Activated naive CD4-positive, alpha-beta T cell treated with anti-CD3 and anti-CD28 coated beads, Interleukin-2, amount 50 U/mL, for 24 hours (primary cell): Measurements from ENCODE around the gene BTN1A1.
"Not testable (repeated sequence)": the region's sequence is repeated elsewhere in the genome, so short reads cannot be mapped to it uniquely, and the experiment has no call there.

Source experiments
- H3K27ac Mint-ChIP-seq: one replicate; pipeline ENCODE4 v1.8.0; 2021; ENCODE audit warnings: mild to moderate bottlenecking, mixed read lengths
- H3K27me3 Mint-ChIP-seq: one replicate; pipeline ENCODE4 v1.8.0; 2021; ENCODE audit warnings: mixed read lengths
- H3K36me3 Mint-ChIP-seq: one replicate; pipeline ENCODE4 v1.8.0; 2021; ENCODE audit warnings: mixed read lengths
- H3K4me1 Mint-ChIP-seq: one replicate; pipeline ENCODE4 v1.8.0; 2021; ENCODE audit warnings: mixed read lengths
- H3K4me3 Mint-ChIP-seq: one replicate; pipeline ENCODE4 v1.8.0; 2021; ENCODE audit warnings: mild to moderate bottlenecking, mixed read lengths
- H3K9me3 Mint-ChIP-seq: one replicate; pipeline ENCODE4 v1.8.0; 2021; ENCODE audit warnings: mixed read lengths

The BTN1A1 gene

GRCh38 chr6:26520850-26521599, 20.9 kb downstream of the BTN1A1 start:
- Mint-ChIP-seq H3K36me3 (no peaks in the 10 kb centered on the region), H3K27ac (peak overlapping the region; percentile 100), H3K4me3 (peak overlapping the region; percentile 86), H3K9me3 (no peaks in the 10 kb centered on the region), H3K4me1 (peaks cover 35% of the 10 kb centered on the region), H3K27me3 (no peaks in the 10 kb centered on the region)

DNA sequence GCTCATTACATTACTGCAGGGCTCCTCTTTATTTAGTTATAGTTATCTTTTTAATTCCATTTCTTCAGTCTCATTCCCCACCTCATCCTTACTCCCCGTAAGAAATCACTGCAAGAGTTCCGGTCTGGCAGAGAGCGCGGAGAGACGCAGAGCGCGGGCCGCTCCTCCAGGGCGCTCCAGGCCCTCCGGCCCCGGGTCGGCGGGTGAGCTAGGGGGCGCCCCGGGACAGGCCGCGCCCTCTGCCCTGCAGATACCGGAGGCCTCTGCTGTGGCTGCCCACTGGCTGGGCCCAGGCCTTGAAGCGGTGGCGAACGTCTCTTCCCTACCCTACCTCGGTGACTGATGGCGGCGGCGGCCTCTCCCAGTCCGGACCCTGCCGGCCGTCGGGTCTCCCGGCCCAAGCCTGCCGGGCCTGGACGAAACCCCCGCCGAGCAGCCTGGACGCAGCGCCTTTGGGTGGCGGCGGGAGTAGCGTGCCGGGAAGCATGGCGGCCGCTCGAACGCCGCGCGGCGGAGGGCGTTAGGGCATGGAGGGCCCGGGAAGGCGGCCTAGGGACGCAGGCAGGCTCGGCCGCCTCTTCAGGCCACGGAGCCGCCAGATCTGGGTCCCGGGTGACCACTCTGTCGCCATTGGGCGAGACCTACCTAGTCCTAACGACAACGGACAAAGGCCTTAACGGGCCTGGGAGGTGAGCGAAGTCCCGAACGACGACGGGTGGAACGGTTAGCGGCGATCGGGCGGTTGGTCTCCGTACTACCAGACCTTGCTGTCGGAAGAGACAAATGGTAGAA, 21.7 kb downstream of the BTN1A1 start:
- peak overlapping the region; percentile 86 for H3K4me3 Mint-ChIP-seq

GRCh38 chr6:26522486-26523228, 22.6 kb downstream of the BTN1A1 start:
- H3K36me3 Mint-ChIP-seq, H3K27me3 Mint-ChIP-seq, H3K9me3 Mint-ChIP-seq: not testable (repeated sequence)
- H3K4me3 Mint-ChIP-seq: peak overlapping the region; percentile 86
- H3K4me1 Mint-ChIP-seq: peaks cover 35% of the 10 kb centered on the region
- peak overlapping the region; percentile 86 for H3K27ac Mint-ChIP-seq

More for the DNA sequence above, 21.7 kb downstream of the BTN1A1 start:
- Mint-ChIP-seq H3K27ac (peak overlapping the region; percentile 100), H3K9me3 (no peaks in the 10 kb centered on the region), H3K36me3 (no peaks in the 10 kb centered on the region), H3K4me1 (peaks cover 35% of the 10 kb centered on the region), H3K27me3 (no peaks in the 10 kb centered on the region)

DNA sequence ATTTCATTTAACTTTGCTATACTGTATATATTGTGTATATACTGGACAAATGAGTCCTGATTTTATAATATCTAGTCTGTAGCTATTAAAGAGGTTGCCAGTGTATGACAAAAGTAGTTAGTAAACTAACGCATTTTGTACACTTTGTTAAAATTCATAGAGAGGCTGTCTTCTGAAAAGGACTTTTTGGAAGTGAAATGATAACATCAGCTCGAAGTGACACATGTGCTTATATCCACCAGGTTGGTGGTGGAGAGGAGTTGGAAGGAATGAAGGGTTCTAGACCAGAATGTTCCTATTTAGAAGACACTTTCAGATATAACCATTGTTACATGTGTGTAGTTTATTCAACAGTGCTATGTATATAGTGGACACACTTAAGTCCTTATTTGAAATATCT, 24.2 kb downstream of the BTN1A1 start:
- H3K4me3 Mint-ChIP-seq, H3K27me3 Mint-ChIP-seq, H3K27ac Mint-ChIP-seq, H3K36me3 Mint-ChIP-seq, H3K9me3 Mint-ChIP-seq: not testable (repeated sequence)
- H3K4me1 Mint-ChIP-seq: peaks cover 43% of the 10 kb centered on the region

DNA sequence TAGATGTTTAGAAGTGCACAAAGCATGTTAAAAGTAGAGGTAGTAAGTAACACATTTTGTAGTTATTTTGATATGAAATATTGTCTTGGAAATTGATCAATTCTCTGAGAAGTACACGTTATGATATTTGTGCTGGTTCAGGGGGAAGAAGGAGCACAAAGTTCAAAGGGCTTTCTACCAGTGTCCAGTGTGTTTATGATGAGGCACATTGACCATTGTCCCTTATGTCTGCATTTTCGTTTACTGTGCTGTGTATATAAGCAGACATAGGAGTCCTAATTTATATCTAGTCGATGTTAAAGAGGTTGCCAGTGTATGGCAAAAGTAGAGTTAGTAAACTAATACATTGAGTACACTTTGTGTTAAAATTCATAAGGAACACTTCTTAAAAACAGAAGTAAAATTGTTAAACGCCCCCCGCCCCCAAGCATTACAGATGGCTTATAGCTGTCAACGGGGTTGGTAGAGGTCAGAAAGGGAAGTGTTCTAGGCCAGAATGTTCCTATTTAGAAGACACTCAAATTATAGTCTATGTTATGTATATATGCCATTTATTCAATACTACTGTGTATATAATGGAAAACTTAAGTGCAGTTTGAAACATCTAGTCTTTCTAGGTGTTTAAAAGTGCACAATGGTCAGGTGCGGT, 24.7 kb downstream of the BTN1A1 start:
- H3K4me1 Mint-ChIP-seq: peaks cover 44% of the 10 kb centered on the region
- H3K27ac Mint-ChIP-seq: no peak overlapping the region
- H3K4me3 Mint-ChIP-seq: no peak overlapping the region
- H3K27me3 Mint-ChIP-seq: no peaks in the 10 kb centered on the region
- H3K9me3 Mint-ChIP-seq: no peaks in the 10 kb centered on the region
- H3K36me3 Mint-ChIP-seq: no peaks in the 10 kb centered on the region

GRCh38 chr6:26525838-26526237, 25.7 kb downstream of the BTN1A1 start:
- no peak overlapping the region for H3K4me3 Mint-ChIP-seq
- H3K9me3 Mint-ChIP-seq: no peaks in the 10 kb centered on the region
- no peaks in the 10 kb centered on the region for H3K36me3 Mint-ChIP-seq
- H3K27me3 Mint-ChIP-seq: no peaks in the 10 kb centered on the region
- H3K27ac Mint-ChIP-seq: no peak overlapping the region
- peaks cover 43% of the 10 kb centered on the region for H3K4me1 Mint-ChIP-seq

- Mint-ChIP-seq H3K27me3 (no peaks in the 10 kb centered on the region), H3K4me3 (no peak overlapping the region), H3K9me3 (no peaks in the 10 kb centered on the region), H3K36me3 (no peaks in the 10 kb centered on the region), H3K27ac (no peak overlapping the region), H3K4me1 (peaks cover 46% of the 10 kb centered on the region)
Measured at GRCh38 chr6:26526928-26527327, 26.8 kb downstream of the BTN1A1 start.

GRCh38 chr6:26530203-26530602, 30.1 kb downstream of the BTN1A1 start:
- H3K4me1 Mint-ChIP-seq: peaks cover 53% of the 10 kb centered on the region
- H3K36me3 Mint-ChIP-seq: peaks cover 2% of the 10 kb centered on the region
- H3K27me3 Mint-ChIP-seq: no peaks in the 10 kb centered on the region
- H3K4me3 Mint-ChIP-seq: no peak overlapping the region
- H3K9me3 Mint-ChIP-seq: no peaks in the 10 kb centered on the region
- H3K27ac Mint-ChIP-seq: no peak overlapping the region

DNA sequence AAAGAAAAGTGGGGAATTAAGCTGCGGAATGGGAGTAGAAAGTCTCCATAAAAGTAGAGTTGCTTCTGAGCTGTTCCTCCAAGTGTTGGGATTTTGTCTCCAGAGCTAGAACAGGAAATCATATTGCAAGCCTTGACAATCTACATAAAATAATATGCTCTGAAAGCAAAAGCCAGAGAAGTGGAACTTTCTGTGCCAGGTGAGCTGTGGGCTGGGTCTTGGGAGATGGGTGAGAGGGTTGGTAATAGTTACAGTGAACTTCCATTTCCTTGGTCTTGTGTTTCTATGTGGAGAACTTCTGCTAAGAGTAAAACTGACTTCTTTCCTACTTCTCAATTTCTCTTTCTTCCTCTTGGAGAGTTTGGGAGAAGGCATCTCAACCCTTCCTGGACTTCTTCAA, 31.8 kb downstream of the BTN1A1 start:
- Mint-ChIP-seq H3K36me3 (peaks cover 2% of the 10 kb centered on the region), H3K27me3 (no peaks in the 10 kb centered on the region), H3K27ac (peak overlapping the region; percentile 98), H3K4me3 (peak overlapping the region; percentile 99), H3K4me1 (peaks cover 61% of the 10 kb centered on the region), H3K9me3 (no peaks in the 10 kb centered on the region)

- peaks cover 2% of the 10 kb centered on the region for H3K36me3 Mint-ChIP-seq
- H3K9me3 Mint-ChIP-seq: no peaks in the 10 kb centered on the region
- H3K27me3 Mint-ChIP-seq: no peaks in the 10 kb centered on the region
- peaks cover 63% of the 10 kb centered on the region for H3K4me1 Mint-ChIP-seq
- H3K4me3 Mint-ChIP-seq: peak overlapping the region; percentile 99
- peak overlapping the region; percentile 98 for H3K27ac Mint-ChIP-seq
Measured at GRCh38 chr6:26532699-26533531, 32.8 kb downstream of the BTN1A1 start.

DNA sequence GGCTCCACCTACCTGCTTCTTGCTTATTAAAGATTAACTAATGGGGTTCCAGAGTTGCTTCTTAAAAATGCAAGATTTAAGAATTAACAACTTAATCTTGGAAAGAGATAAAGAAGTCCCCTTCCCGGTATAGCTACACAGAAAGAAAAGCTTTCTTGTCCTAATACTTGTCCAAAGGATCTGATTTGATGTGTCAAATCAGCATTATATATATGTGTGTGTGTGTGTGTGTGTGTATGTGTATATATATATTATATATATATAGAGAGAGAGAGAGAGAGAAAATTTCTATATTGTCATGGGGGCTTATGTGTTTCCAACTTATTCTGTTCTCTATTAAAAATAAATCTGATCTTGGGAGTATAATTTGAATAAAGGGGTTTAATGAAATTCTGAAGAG, 33.4 kb downstream of the BTN1A1 start:
- H3K27ac Mint-ChIP-seq: peak overlapping the region; percentile 98
- H3K27me3 Mint-ChIP-seq: no peaks in the 10 kb centered on the region
- peaks cover 2% of the 10 kb centered on the region for H3K36me3 Mint-ChIP-seq
- peaks cover 59% of the 10 kb centered on the region for H3K4me1 Mint-ChIP-seq
- no peaks in the 10 kb centered on the region for H3K9me3 Mint-ChIP-seq
- H3K4me3 Mint-ChIP-seq: peak overlapping the region; percentile 99

GRCh38 chr6:26534681-26535465, 34.8 kb downstream of the BTN1A1 start:
- H3K27me3 Mint-ChIP-seq: no peaks in the 10 kb centered on the region
- peaks cover 63% of the 10 kb centered on the region for H3K4me1 Mint-ChIP-seq
- no peak overlapping the region for H3K4me3 Mint-ChIP-seq
- H3K36me3 Mint-ChIP-seq: peaks cover 2% of the 10 kb centered on the region
- no peaks in the 10 kb centered on the region for H3K9me3 Mint-ChIP-seq
- no peak overlapping the region for H3K27ac Mint-ChIP-seq

GRCh38 chr6:26536571-26537159, 36.6 kb downstream of the BTN1A1 start:
- no peaks in the 10 kb centered on the region for H3K9me3 Mint-ChIP-seq
- peak overlapping the region; percentile 100 for H3K27ac Mint-ChIP-seq
- peak overlapping the region; percentile 95 for H3K4me3 Mint-ChIP-seq
- H3K4me1 Mint-ChIP-seq: peaks cover 64% of the 10 kb centered on the region
- H3K27me3 Mint-ChIP-seq: no peaks in the 10 kb centered on the region
- peaks cover 4% of the 10 kb centered on the region for H3K36me3 Mint-ChIP-seq
